ENCODE measurements around the gene SLC36A4. TPM values are rescaled to one million over a fixed set of nuclear protein-coding genes. Genes with fewer than 3 reads are reported as not detected.

SLC36A4 gene
- total RNA-seq, 2 donors from 2014 or later = 10.9 to 17.8 TPM

GRCh38 chr11:93099806-93100205 is 98.0 kb downstream of the SLC36A4 start:
- 55 to 60% methylated on average over 2 of the region's 2 CpGs for WGBS, 2 donors
- no peaks in the 10 kb centered on the region for H3K27me3 ChIP-seq
- H3K9me3 ChIP-seq = peaks cover 0 to 5% (median 0%) of the 10 kb centered on the region in 3 donors
- H3K27ac ChIP-seq = no peak overlapping the region
- intact Hi-C loops (cut with DNase I) = no loop called here
- no peak overlapping the region for H3K4me3 ChIP-seq
- H3K4me1 ChIP-seq = no peaks in the 10 kb centered on the region
- no peak for TF ChIP-seq POLR2A (IDR thresholded peaks at IDR 0.05)
- no peak for TF ChIP-seq CTCF (IDR thresholded peaks at IDR 0.05)
- DNase-seq = no peak
- H3K36me3 ChIP-seq (replicated peaks in 1 of 2; ENCODE audit: insufficient read depth in 1 of 2, low read depth in 2 of 2) = no peaks in the 10 kb centered on the region
- no peak for ATAC-seq

Small RNA genes within 50 kb of the gene (small RNA-seq; reads per million reads assigned to genes)
- gene AP003072.1 = not detected

Other genes starting within 250 kb of the SLC36A4 start
- gene MTNR1B, start 228.3 kb downstream of the SLC36A4 start, total RNA-seq = not detected
- gene DEUP1, start 132.8 kb upstream of the SLC36A4 start, total RNA-seq = under 1 TPM in 1 of 2 donors, not detected in 1; 0.99 TPM